OCI-LY1 (cell line): ENCODE results near the gene LAMA3.

ENCODE experiments used
- CTCF ChIP-seq: fragments of 200-600 bp; sonication (generic), shearing (Covaris generic); IDR thresholded peaks from 2 replicates; pipeline ENCODE4 v1.5.1; 2017; ENCODE audit warnings: mild to moderate bottlenecking, antibody characterized with exemption, low read length, moderate library complexity, mixed read lengths
- EZH2 ChIP-seq: fragments of 200-600 bp; sonication (generic), shearing (Covaris generic); IDR thresholded peaks from 2 replicates; pipeline ENCODE4 v1.8.0; 2017; ENCODE audit warnings: borderline replicate concordance, mixed run types, mild to moderate bottlenecking, antibody characterized with exemption, low read length, moderate library complexity, mixed read lengths

GRCh38 chr18:23958036-23958435 is 268.8 kb downstream of the LAMA3 start:
- TF ChIP-seq EZH2 (no peak), CTCF (no peak)
